H1 (cell line): ENCODE measurements around the gene PTTG2. TPM values are rescaled to one million over a fixed set of nuclear protein-coding genes. Genes with fewer than 3 reads are reported as not detected.

Experiments used
- CTCF ChIA-PET: fragments of 300-600 bp; sonication (Branson Sonifier 250); formaldehyde crosslinking; loops from one replicate; lab custom pipeline; 2021; ENCODE audit not compliant: partially characterized antibody; lab: Charles Lee
- POLR2A ChIA-PET: fragments of 300-600 bp; sonication (Branson Sonifier 250); formaldehyde crosslinking; loops from one replicate; lab custom pipeline; 2021; ENCODE audit warnings: inconsistent platforms; ENCODE audit not compliant: partially characterized antibody; lab: Charles Lee
- DNase-seq, 2 experiments: peaks; one replicate each; pipeline versions ENCODE4 v3.0.0 to v3.0.0-alpha.2; 2010 to 2022; ENCODE audit warnings: low spot score in 2 of 2, low read depth in 1 of 2, mixed read lengths in 1 of 2
- FAIRE-seq: peaks from 2 replicates; lab custom pipeline; 2011; peaks lifted over from hg19 to GRCh38; lab: Jason Lieb, UNC
- H2AFZ ChIP-seq: 2 replicates; pipeline ENCODE4 v1.8.1; 2012; ENCODE audit warnings: low read length, inconsistent platforms
- H2AK5ac ChIP-seq: 2 replicates; pipeline ENCODE4 v1.6.1; 2013; ENCODE audit warnings: low read depth, low read length
- H2BK120ac ChIP-seq: replicated peaks from 2 replicates; pipeline ENCODE3; 2013; ENCODE audit warnings: low read depth, low read length, inconsistent platforms
- H2BK12ac ChIP-seq: 2 replicates; pipeline ENCODE4 v1.6.1; 2013; ENCODE audit warnings: low read depth, low read length
- H2BK15ac ChIP-seq: 2 replicates; pipeline ENCODE4 v1.6.1; 2013; ENCODE audit warnings: low read length
- H2BK20ac ChIP-seq: 2 replicates; pipeline ENCODE4 v1.6.1; 2013; ENCODE audit warnings: low read length
- H2BK5ac ChIP-seq: 2 replicates; pipeline ENCODE4 v1.6.1; 2013; ENCODE audit warnings: low read depth, low read length
- H3K14ac ChIP-seq: 2 replicates; pipeline ENCODE4 v1.6.1; 2013; ENCODE audit warnings: inconsistent platforms; ENCODE audit not compliant: insufficient read length
- H3K18ac ChIP-seq: 2 replicates; pipeline ENCODE4 v1.6.1; 2013; ENCODE audit warnings: low read length; ENCODE audit errors: extremely low read depth
- H3K23ac ChIP-seq: 2 replicates; pipeline ENCODE4 v1.6.1; 2013; ENCODE audit warnings: inconsistent platforms; ENCODE audit not compliant: insufficient read length
- H3K23me2 ChIP-seq: 2 replicates; pipeline ENCODE4 v1.6.1; 2013; ENCODE audit warnings: low read depth, low read length
- H3K27ac ChIP-seq: 2 replicates; pipeline ENCODE4 v1.6.1; 2011; ENCODE audit warnings: low read depth, low read length, inconsistent platforms
- H3K27me3 ChIP-seq, 4 experiments: replicated peaks in 1 of 4; 1 replicate in 1 of 4; 2 replicates in 3 of 4; pipeline versions ENCODE4 v1.6.1 to v1.8.1; 2011 to 2013; ENCODE audit warnings: low read length in 3 of 4, mild to moderate bottlenecking in 3 of 4, inconsistent platforms in 2 of 4, mixed read lengths in 2 of 4, moderate library complexity in 1 of 4; ENCODE audit not compliant: control insufficient read depth in 3 of 4, insufficient read depth in 3 of 4; ENCODE audit errors: extremely low read depth in 1 of 4
- H3K36me3 ChIP-seq, 4 experiments: 2 replicates each; pipeline versions ENCODE4 v1.6.1 to v1.8.1; 2011 to 2013; ENCODE audit warnings: mild to moderate bottlenecking in 4 of 4, low read length in 3 of 4, moderate library complexity in 2 of 4, control low read depth in 1 of 4, inconsistent platforms in 1 of 4; ENCODE audit not compliant: insufficient read depth in 4 of 4, control insufficient read depth in 2 of 4
- H3K4ac ChIP-seq: replicated peaks from 2 replicates; pipeline ENCODE3; 2013; ENCODE audit warnings: low read length, low read depth, mixed read lengths, inconsistent platforms; ENCODE audit not compliant: insufficient read length
- H3K4me1 ChIP-seq, 4 experiments: replicated peaks in 1 of 4; 1 replicate in 1 of 4; 2 replicates in 3 of 4; pipeline versions ENCODE4 v1.6.1 to v1.8.1; 2011 to 2013; ENCODE audit warnings: low read length in 3 of 4, inconsistent platforms in 2 of 4, mixed read lengths in 1 of 4; ENCODE audit not compliant: insufficient read depth in 4 of 4, control insufficient read depth in 3 of 4
- H3K4me2 ChIP-seq, 2 experiments: 2 replicates each; pipeline versions ENCODE4 v1.6.1 to v1.8.1; 2011 to 2013; ENCODE audit warnings: low read depth in 2 of 2, low read length in 2 of 2, control low read depth in 1 of 2, inconsistent platforms in 1 of 2, mild to moderate bottlenecking in 1 of 2; ENCODE audit not compliant: insufficient read depth in 1 of 2
- H3K4me3 ChIP-seq, 4 experiments: fragments of 200-600, 300-600 bp in 1 of 4; sonication (generic), shearing (Covaris generic), sonication (Bioruptor Twin) in 1 of 4; 2 replicates each; pipeline versions ENCODE4 v1.5.1 to v1.8.1; 2011 to 2016; ENCODE audit warnings: low read length in 4 of 4, low read depth in 3 of 4, control low read depth in 2 of 4, inconsistent platforms in 2 of 4, mild to moderate bottlenecking in 2 of 4, mixed read lengths in 1 of 4, moderate library complexity in 1 of 4; ENCODE audit not compliant: insufficient read depth in 2 of 4; ENCODE audit errors: extremely low read depth in 1 of 4
- H3K56ac ChIP-seq: replicated peaks from 2 replicates; pipeline ENCODE3; 2013; ENCODE audit warnings: low read depth, mild to moderate bottlenecking, mixed read lengths, low read length, inconsistent platforms; ENCODE audit not compliant: insufficient read length
- H3K79me1 ChIP-seq: 2 replicates; pipeline ENCODE4 v1.6.1; 2013; ENCODE audit warnings: low read depth, low read length, control low read depth
- H3K79me2 ChIP-seq, 2 experiments: 2 replicates each; pipeline versions ENCODE4 v1.6.1 to v1.8.1; 2012 to 2013; ENCODE audit warnings: low read length in 2 of 2, mild to moderate bottlenecking in 2 of 2, inconsistent platforms in 1 of 2; ENCODE audit not compliant: insufficient read depth in 2 of 2, control insufficient read depth in 1 of 2
- H3K9ac ChIP-seq, 4 experiments: replicated peaks in 1 of 4; 1 replicate in 1 of 4; 2 replicates in 3 of 4; pipeline versions ENCODE4 v1.6.1 to v1.8.1; 2011 to 2013; ENCODE audit warnings: low read depth in 3 of 4, low read length in 3 of 4, control low read depth in 2 of 4, mild to moderate bottlenecking in 2 of 4, moderate library complexity in 2 of 4, inconsistent platforms in 1 of 4; ENCODE audit errors: extremely low read depth in 1 of 4
- H3K9me3 ChIP-seq, 2 experiments: 2 replicates each; pipeline versions ENCODE4 v1.6.1 to v1.8.1; 2012 to 2013; ENCODE audit warnings: mild to moderate bottlenecking in 2 of 2, moderate library complexity in 2 of 2, control low read depth in 1 of 2, inconsistent platforms in 1 of 2, low read depth in 1 of 2, low read length in 1 of 2, mixed read lengths in 1 of 2; ENCODE audit not compliant: insufficient read depth in 2 of 2
- H4K20me1 ChIP-seq, 2 experiments: replicated peaks in 1 of 2; 2 replicates each; pipeline versions ENCODE3 to v1.8.1; 2011 to 2013; ENCODE audit warnings: inconsistent platforms in 2 of 2, low read length in 2 of 2, mild to moderate bottlenecking in 1 of 2; ENCODE audit not compliant: insufficient read depth in 2 of 2, control insufficient read depth in 1 of 2
- H4K5ac ChIP-seq: 2 replicates; pipeline ENCODE4 v1.6.1; 2013; ENCODE audit warnings: low read length, low read depth, mixed read lengths, inconsistent platforms; ENCODE audit not compliant: insufficient read length
- H4K8ac ChIP-seq: 2 replicates; pipeline ENCODE4 v1.8.0; 2013; ENCODE audit warnings: mild to moderate bottlenecking, moderate library complexity, low read length, inconsistent platforms; ENCODE audit not compliant: insufficient read depth; ENCODE audit errors: extremely low read depth
- H4K91ac ChIP-seq: replicated peaks from 2 replicates; pipeline ENCODE3; 2013; ENCODE audit warnings: low read length, mixed read lengths, inconsistent platforms; ENCODE audit not compliant: insufficient read length
- EZH2 ChIP-seq: fragments of 200-600 bp; sonication (generic); IDR thresholded peaks from 2 replicates; pipeline ENCODE4 v1.7.1; 2012; ENCODE audit warnings: low read depth, mild to moderate bottlenecking, moderate library complexity, low read length, inconsistent platforms; ENCODE audit not compliant: severe bottlenecking
- RNF2 ChIP-seq: fragments of 200-900, 300-1000 bp; sonication (generic); IDR thresholded peaks from 2 replicates; pipeline ENCODE4 v1.7.1; 2016; ENCODE audit warnings: borderline replicate concordance, low read depth, mild to moderate bottlenecking, antibody characterized with exemption, low read length; ENCODE audit not compliant: poor library complexity, severe bottlenecking; ENCODE audit errors: missing control alignments
- ZNF274 ChIP-seq: IDR thresholded peaks from 2 replicates; pipeline ENCODE4 v1.7.0; 2012; ENCODE audit warnings: low read length, borderline replicate concordance; ENCODE audit errors: extremely low read depth
- WGBS, 2 experiments: shearing (Covaris generic) in 1 of 2; methylation state at CpG; one replicate each; pipeline versions ENCODE4 v1.1.6 to v1.1.7; 2013 to 2015; ENCODE audit warnings: low lambda C conversion rate in 2 of 2, mixed read lengths in 2 of 2, inconsistent platforms in 1 of 2, low coverage in 1 of 2, missing lambda C conversion rate in 1 of 2; ENCODE audit not compliant: insufficient replicate concordance in 2 of 2, insufficient coverage in 1 of 2, insufficient read length in 1 of 2; ENCODE audit errors: extremely low coverage in 1 of 2, missing lambda C conversion rate in 1 of 2; 5-methylcytosine and 5-hydroxymethylcytosine counted together
- polyA plus RNA-seq, 7 experiments: library from polyadenylated mRNA; depleted of rRNA in 3 of 7; stranded (reverse) in 5 of 7; unstranded in 2 of 7; fragments of >200 nt in 5 of 7; fragments of 200-250 nt in 2 of 7; gene quantifications; 1 replicate in 5 of 7; 2 replicates in 1 of 7; 4 replicates in 1 of 7; pipeline versions ENCODE4 v1.2.1 to v1.2.3, GENCODE V29; 2011 to 2013; ENCODE audit warnings: missing spikeins in 2 of 7, mixed read lengths in 2 of 7
- total RNA-seq: library from RNA; stranded (reverse); fragmentation: NEBNext Ultra II Directional; extraction: Animal tissue kit (Norgen Biotek cat#: 25700); gene quantifications from 2 replicates; pipeline ENCODE4 v1.2.1, GENCODE V29; 2021

The PTTG2 gene
- total and polyA plus RNA-seq, 2 of the 8 experiments (the other 6 are each of a cell fraction or from before 2014, with no cell fraction given), result not detected

GRCh38 chr4:37966044-37966443 lies 5.8 kb downstream of the PTTG2 start:
- POLR2A ChIA-PET, result no interaction called here
- no peak for TF ChIP-seq RNF2
- no peak for TF ChIP-seq ZNF274
- TF ChIP-seq EZH2, result no peak

More at GRCh38 chr4:37966044-37966443, 5.8 kb downstream of the PTTG2 start:
- Histone ChIP-seq H3K23me2 (no peaks in the 10 kb centered on the region), H3K4me3 (no peak overlapping the region), H3K79me1 (no peaks in the 10 kb centered on the region), H3K9me3 (no peaks in the 10 kb centered on the region), H4K91ac (no peak overlapping the region), H3K56ac (no peak overlapping the region), H3K18ac (no peak overlapping the region), H2AFZ (no peak overlapping the region), H3K23ac (no peak overlapping the region), H3K27ac (no peak overlapping the region), H3K36me3 (no peaks in the 10 kb centered on the region), H3K9ac (no peak overlapping the region), H4K8ac (no peak overlapping the region), H3K14ac (no peak overlapping the region), H4K5ac (no peak overlapping the region), H2AK5ac (no peak overlapping the region), H2BK120ac (no peak overlapping the region), H2BK5ac (no peak overlapping the region), H3K79me2 (no peaks in the 10 kb centered on the region), H2BK20ac (no peak overlapping the region), H4K20me1 (no peaks in the 10 kb centered on the region), H3K4ac (no peak overlapping the region), H2BK15ac (no peak overlapping the region), H3K27me3 (no peaks in the 10 kb centered on the region), H2BK12ac (no peak overlapping the region), H3K4me2 (no peak overlapping the region), H3K4me1 (no peaks in the 10 kb centered on the region)
- CTCF ChIA-PET, result interaction anchor here (0.9 to 1.3 kb wide), 4 partner anchors 10 to 156 kb away, joined by 3 to 5 read pairs (median 3); no protein-coding TSS in a partner anchor
- no peak for FAIRE-seq
- WGBS, 2 experiments, result 81% methylated on average over 3 of the region's 3 CpGs; no CpG with 5 or more reads in 1 of the 2 experiments
- no peak for DNase-seq
